KBM-7 (cell line): ENCODE data around the gene LRBA.

Source experiments
- DNase-seq: peaks from one replicate; pipeline ENCODE4 v3.0.0-alpha.2; 2015
- in situ Hi-C: fragments of 300-500 bp; cut with MboI; formaldehyde crosslinking; loops from 2 replicates; pipeline ENCODE4 v1.14.3; 2020; ENCODE audit warnings: low sequenced_read_pairs, low pct_unique_long_range_greater_than_20kb, mixed read lengths

Gene LRBA

GRCh38 chr4:150720973-150721518, 294.0 kb downstream of the LRBA start:
- DNase-seq = no peak
- in situ Hi-C loops = no loop called here

GRCh38 chr4:150717952-150718351, 297.1 kb downstream of the LRBA start:
- DNase-seq = no peak
- in situ Hi-C loops = no loop called here

GRCh38 chr4:150714462-150715438, 300.3 kb downstream of the LRBA start:
- DNase-seq = no peak
- in situ Hi-C loops = no loop called here

GRCh38 chr4:150713251-150713650, 301.8 kb downstream of the LRBA start:
- in situ Hi-C loops = no loop called here
- DNase-seq = no peak

GRCh38 chr4:150710770-150711375, 304.2 kb downstream of the LRBA start:
- in situ Hi-C loops = no loop called here
- no peak for DNase-seq

- no peak for DNase-seq
These were observed 307.1 kb downstream of the LRBA start for GRCh38 chr4:150708004-150708403.

GRCh38 chr4:150699599-150699998, 315.5 kb downstream of the LRBA start:
- DNase-seq = no peak
- in situ Hi-C loops = no loop called here

More at GRCh38 chr4:150708004-150708403, 307.1 kb downstream of the LRBA start:
- in situ Hi-C loops = no loop called here

- in situ Hi-C loops = no loop called here
- DNase-seq = no peak
These were observed 319.9 kb downstream of the LRBA start for GRCh38 chr4:150695162-150695561.

- in situ Hi-C loops = no loop called here
- no peak for DNase-seq
These were observed 320.6 kb downstream of the LRBA start for GRCh38 chr4:150694438-150694837.

GRCh38 chr4:150683775-150684350, 331.2 kb downstream of the LRBA start:
- in situ Hi-C loops = no loop called here
- no peak for DNase-seq

GRCh38 chr4:150682126-150682525, 333.0 kb downstream of the LRBA start:
- no peak for DNase-seq
- in situ Hi-C loops = no loop called here

- DNase-seq = no peak
- in situ Hi-C loops = no loop called here
These were observed 334.0 kb downstream of the LRBA start for GRCh38 chr4:150681063-150681462.

- no peak for DNase-seq
- in situ Hi-C loops = no loop called here
These were observed 334.4 kb downstream of the LRBA start for GRCh38 chr4:150680651-150681050.

- in situ Hi-C loops = no loop called here
- no peak for DNase-seq
These were observed 335.2 kb downstream of the LRBA start for GRCh38 chr4:150679765-150680343.

GRCh38 chr4:150679018-150679764, 335.9 kb downstream of the LRBA start:
- DNase-seq = no peak
- in situ Hi-C loops = no loop called here

- no peak for DNase-seq
- in situ Hi-C loops = no loop called here
These were observed 341.3 kb downstream of the LRBA start for GRCh38 chr4:150673793-150674192.

- in situ Hi-C loops = no loop called here
- no peak for DNase-seq
These were observed 346.3 kb downstream of the LRBA start for GRCh38 chr4:150668824-150669223.

GRCh38 chr4:150664935-150665334, 350.1 kb downstream of the LRBA start:
- no peak for DNase-seq
- in situ Hi-C loops = no loop called here

- no peak for DNase-seq
- in situ Hi-C loops = no loop called here
These were observed 352.4 kb downstream of the LRBA start for GRCh38 chr4:150662686-150663085.
